ENCODE measurements around the gene RBMS3. TPM values are rescaled to one million over a fixed set of nuclear protein-coding genes. Genes with fewer than 3 reads are reported as not detected.

The RBMS3 gene
- total and polyA plus RNA-seq, 2 of the 8 experiments (the other 6 are each of a cell fraction or from before 2014, with no cell fraction given): 3.7 to 6.9 TPM

GRCh38 chr3:30002797-30003196, 721.9 kb downstream of the RBMS3 start:
- Histone ChIP-seq H2BK12ac (ENCODE audit: low read depth, low read length) (no peak overlapping the region), H3K27me3 (replicated peaks in 1 of 4; ENCODE audit: control insufficient read depth in 3 of 4, extremely low read depth in 1 of 4, insufficient read depth in 3 of 4, low read length in 3 of 4) (no peaks in the 10 kb centered on the region), H3K9me3 (ENCODE audit: insufficient read depth in 2 of 2, low read depth in 1 of 2, low read length in 1 of 2) (no peaks in the 10 kb centered on the region), H3K4me3 (ENCODE audit: extremely low read depth in 1 of 4, insufficient read depth in 2 of 4, low read depth in 3 of 4, low read length in 4 of 4) (no peak overlapping the region), H3K56ac (replicated peaks; ENCODE audit: insufficient read length, low read depth, low read length) (no peak overlapping the region), H4K8ac (ENCODE audit: extremely low read depth, insufficient read depth, low read length) (no peak overlapping the region), H3K79me1 (ENCODE audit: low read depth, low read length) (no peaks in the 10 kb centered on the region), H2BK5ac (ENCODE audit: low read depth, low read length) (no peak overlapping the region), H2BK15ac (ENCODE audit: low read length) (no peak overlapping the region), H3K23ac (ENCODE audit: insufficient read length) (no peak overlapping the region), H2AK5ac (ENCODE audit: low read depth, low read length) (no peak overlapping the region), H3K27ac (ENCODE audit: low read depth, low read length) (no peak overlapping the region), H3K79me2 (ENCODE audit: control insufficient read depth in 1 of 2, insufficient read depth in 2 of 2, low read length in 2 of 2) (no peaks in the 10 kb centered on the region), H4K20me1 (replicated peaks in 1 of 2; ENCODE audit: control insufficient read depth in 1 of 2, insufficient read depth in 2 of 2, low read length in 2 of 2) (no peaks in the 10 kb centered on the region), H3K36me3 (ENCODE audit: control insufficient read depth in 2 of 4, insufficient read depth in 4 of 4, low read length in 3 of 4) (no peaks in the 10 kb centered on the region), H3K4ac (replicated peaks; ENCODE audit: insufficient read length, low read depth, low read length) (no peak overlapping the region), H3K14ac (ENCODE audit: insufficient read length) (no peak overlapping the region), H4K91ac (replicated peaks; ENCODE audit: insufficient read length, low read length) (no peak overlapping the region), H3K23me2 (ENCODE audit: low read depth, low read length) (no peaks in the 10 kb centered on the region), H3K9ac (replicated peaks in 1 of 4; ENCODE audit: extremely low read depth in 1 of 4, low read depth in 3 of 4, low read length in 3 of 4) (no peak overlapping the region), H3K4me1 (replicated peaks in 1 of 4; ENCODE audit: control insufficient read depth in 3 of 4, insufficient read depth in 4 of 4, low read length in 3 of 4) (no peaks in the 10 kb centered on the region; a peak in 1 of 7 replicates), H3K18ac (ENCODE audit: extremely low read depth, low read length) (no peak overlapping the region), H3K4me2 (ENCODE audit: insufficient read depth in 1 of 2, low read depth in 2 of 2, low read length in 2 of 2) (no peak overlapping the region), H2AFZ (ENCODE audit: low read length) (no peak overlapping the region), H2BK20ac (ENCODE audit: low read length) (no peak overlapping the region), H4K5ac (ENCODE audit: insufficient read length, low read depth, low read length) (no peak overlapping the region), H2BK120ac (replicated peaks; ENCODE audit: low read depth, low read length) (no peak overlapping the region)
- whole genome bisulfite sequencing, 2 experiments (ENCODE audit: extremely low coverage in 1 of 2, insufficient coverage in 1 of 2, insufficient read length in 1 of 2, insufficient replicate concordance in 2 of 2, low coverage in 1 of 2, low lambda C conversion rate in 2 of 2, missing lambda C conversion rate in 1 of 2): 85% methylated on average over 1 of the region's 1 CpG; no CpG with 5 or more reads in 1 of the 2 experiments
- FAIRE-seq (no peak), DNase-seq (ENCODE audit: low read depth in 1 of 2, low spot score in 2 of 2) (no peak)
- TF ChIP-seq ASH2L (IDR thresholded peaks at IDR 0.05; ENCODE audit: low read length) (no peak), CHD1 (IDR thresholded peaks at IDR 0.05; ENCODE audit: low read depth, low read length) (no peak), KDM4A (IDR thresholded peaks at IDR 0.05; ENCODE audit: low read depth, low read length, severe bottlenecking) (no peak)
- ChIA-PET CTCF (ENCODE audit: partially characterized antibody) (interaction anchor here (0.7 to 2.9 kb wide), 7 partner anchors 9 to 132 kb away, joined by 3 to 19 read pairs (median 3); no protein-coding TSS in a partner anchor), POLR2A (ENCODE audit: partially characterized antibody) (no interaction called here)
